HepG2 (cell line): Measurements from ENCODE around the gene SEMA3B. TPM values are rescaled to one million over a fixed set of nuclear protein-coding genes. Genes with fewer than 3 reads are reported as not detected.
A peak's percentile ranks its signal among the peaks of the same experiment; 100 is the strongest.

ENCODE experiments used
- ELF1 ChIP-seq: sonication (generic); formaldehyde crosslinking; IDR thresholded peaks from 2 replicates; pipeline ENCODE4 v1.4.0; 2020; ENCODE audit warnings: missing genetic modification reagents
- ETV5 ChIP-seq: IDR thresholded peaks from 2 replicates; pipeline ENCODE4 v1.6.1; 2018; ENCODE audit warnings: missing biosample characterization, missing genetic modification reagents, inconsistent platforms, borderline replicate concordance
- EZH2 ChIP-seq: conservative IDR thresholded peaks from 2 replicates; pipeline ENCODE4 v1.6.1; 2012; ENCODE audit warnings: mild to moderate bottlenecking, low read depth, low read length, moderate library complexity
- GABPA ChIP-seq, 2 experiments: IDR thresholded peaks; 2 replicates each; pipeline ENCODE4 v1.6.1; 2011 to 2016; ENCODE audit warnings: low read depth in 2 of 2, low read length in 1 of 2, missing biosample characterization in 1 of 2, missing genetic modification characterization in 1 of 2
- GTF2F1 ChIP-seq: fragments of 150-350 bp; IDR thresholded peaks from 2 replicates; pipeline ENCODE4 v1.6.1; 2014; ENCODE audit warnings: low read length
- HMGA1 ChIP-seq: sonication (generic); formaldehyde crosslinking; conservative IDR thresholded peaks from 2 replicates; pipeline ENCODE4 v1.4.0; 2020; ENCODE audit warnings: missing genetic modification reagents
- RCOR2 ChIP-seq: IDR thresholded peaks from 2 replicates; pipeline ENCODE4 v1.6.1; 2016; ENCODE audit warnings: missing biosample characterization, missing genetic modification reagents
- RFXAP ChIP-seq: sonication (generic); formaldehyde crosslinking; IDR thresholded peaks from 2 replicates; pipeline ENCODE4 v1.4.0; 2020; ENCODE audit warnings: missing genetic modification reagents, borderline replicate concordance
- SIX4 ChIP-seq: sonication (generic); formaldehyde crosslinking; IDR thresholded peaks from 2 replicates; pipeline ENCODE4 v1.4.0; 2020; ENCODE audit warnings: missing genetic modification reagents
- SMARCC2 ChIP-seq: fragments of 450-650 bp; IDR thresholded peaks from 2 replicates; pipeline ENCODE4 v1.6.1; 2017; ENCODE audit warnings: antibody characterized with exemption, mild to moderate bottlenecking
- TEAD3 ChIP-seq: optimal IDR thresholded peaks from 2 replicates; pipeline ENCODE3; 2016; ENCODE audit warnings: borderline replicate concordance
- TMF1 ChIP-seq: sonication (generic); formaldehyde crosslinking; IDR thresholded peaks from 2 replicates; pipeline ENCODE4 v1.8.1; 2022; ENCODE audit warnings: low read depth, missing genetic modification reagents
- ZFP41 ChIP-seq: sonication (generic); formaldehyde crosslinking; IDR thresholded peaks from 2 replicates; pipeline ENCODE4 v1.4.0; 2020; ENCODE audit warnings: mild to moderate bottlenecking, missing genetic modification reagents, borderline replicate concordance
- ZNF788 ChIP-seq: sonication (generic); formaldehyde crosslinking; IDR thresholded peaks from 2 replicates; pipeline ENCODE4 v1.5.0; 2020; ENCODE audit warnings: mild to moderate bottlenecking, missing genetic modification reagents, borderline replicate concordance
- polyA plus RNA-seq, 8 experiments: library from polyadenylated mRNA; depleted of rRNA in 3 of 8; stranded (reverse) in 7 of 8; unstranded in 1 of 8; fragments of >200 nt; fragmentation: Illumina TruSeq in 4 of 8; extraction: Trizol in 4 of 8; gene quantifications; 2 replicates each; pipeline versions ENCODE4 v1.2.1 to v1.2.3, GENCODE V29; 2011 to 2016; ENCODE audit warnings: low read depth in 4 of 8, missing spikeins in 1 of 8, mixed read lengths in 1 of 8; ENCODE audit not compliant: insufficient read depth in 1 of 8
- total RNA-seq, 5 experiments: library from RNA; depleted of rRNA; stranded (reverse); fragments of >200 nt; fragmentation: Illumina TruSeq; extraction: Trizol; gene quantifications; 2 replicates each; pipeline ENCODE4 v1.2.3, GENCODE V29; 2016; ENCODE audit warnings: low read depth in 1 of 5
- TF ChIP-seq, protein P1 (sequence below): sonication (generic); formaldehyde crosslinking; IDR thresholded peaks from 2 replicates; pipeline ENCODE4 v1.4.0; 2020; ENCODE audit warnings: missing genetic modification reagents, borderline replicate concordance
- TF ChIP-seq, protein P2 (sequence below): IDR thresholded peaks from 2 replicates; pipeline ENCODE4 v1.6.1; 2012; ENCODE audit warnings: low read depth, low read length, improper control_type of control experiment
- TF ChIP-seq, protein P3 (sequence below): sonication (generic); formaldehyde crosslinking; conservative IDR thresholded peaks from 2 replicates; pipeline ENCODE4 v1.8.0; 2022; ENCODE audit warnings: missing genetic modification reagents
- TF ChIP-seq, protein P4 (sequence below): sonication (generic); formaldehyde crosslinking; IDR thresholded peaks from 2 replicates; pipeline ENCODE4 v1.4.0; 2020; ENCODE audit warnings: low read depth, missing genetic modification reagents

The SEMA3B gene
- total and polyA plus RNA-seq, 2 of the 13 experiments (the other 11 are each of a cell fraction or from before 2014, with no cell fraction given): 93.2 to 158 TPM

DNA sequence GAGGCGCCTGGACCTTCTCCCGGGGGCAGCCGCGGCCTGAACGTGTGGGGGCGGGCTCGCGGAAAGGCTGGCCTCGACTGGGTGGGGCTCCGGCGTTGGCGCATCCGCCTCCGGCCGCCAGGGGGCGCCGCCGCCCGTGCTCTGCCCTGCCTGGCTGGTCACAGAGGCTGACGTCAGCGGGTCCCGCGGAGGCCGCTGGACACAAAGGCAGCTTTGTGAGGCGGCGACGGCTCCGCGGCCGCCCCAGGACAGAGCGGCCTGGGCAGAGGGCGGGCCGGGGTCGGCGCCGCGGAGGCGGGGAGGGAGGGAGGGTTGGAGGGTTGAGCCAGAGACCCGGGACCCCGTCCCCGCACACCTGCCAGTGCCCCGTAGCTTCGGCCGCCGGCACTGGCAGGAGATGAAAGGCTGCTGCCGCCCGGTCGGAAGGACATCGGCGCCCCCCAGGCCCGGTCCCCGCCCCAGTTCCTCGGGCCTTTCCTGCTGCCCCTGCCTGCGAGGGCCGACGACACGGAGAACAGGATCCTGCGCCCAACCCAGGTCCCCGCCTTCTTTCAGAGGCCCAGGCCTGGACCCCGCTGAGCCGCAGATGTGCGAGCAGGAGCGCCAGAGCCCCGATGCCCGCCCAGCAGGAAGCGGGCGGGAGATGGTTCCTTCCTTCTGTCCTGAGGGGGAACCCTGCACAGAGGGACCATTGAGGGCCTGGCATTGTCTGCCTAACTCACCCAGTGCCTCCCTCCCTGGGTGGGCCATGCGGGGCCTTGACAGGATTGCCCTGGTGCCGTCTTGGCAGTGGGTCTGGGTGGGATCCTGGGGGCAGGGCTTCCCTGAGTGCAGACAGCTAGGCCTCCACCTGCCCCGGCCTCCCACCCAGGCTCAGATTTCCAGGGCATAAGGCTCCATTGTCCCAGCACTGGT is 8.7 kb upstream of the SEMA3B start (continued):
- TF ChIP-seq, protein P1, sequence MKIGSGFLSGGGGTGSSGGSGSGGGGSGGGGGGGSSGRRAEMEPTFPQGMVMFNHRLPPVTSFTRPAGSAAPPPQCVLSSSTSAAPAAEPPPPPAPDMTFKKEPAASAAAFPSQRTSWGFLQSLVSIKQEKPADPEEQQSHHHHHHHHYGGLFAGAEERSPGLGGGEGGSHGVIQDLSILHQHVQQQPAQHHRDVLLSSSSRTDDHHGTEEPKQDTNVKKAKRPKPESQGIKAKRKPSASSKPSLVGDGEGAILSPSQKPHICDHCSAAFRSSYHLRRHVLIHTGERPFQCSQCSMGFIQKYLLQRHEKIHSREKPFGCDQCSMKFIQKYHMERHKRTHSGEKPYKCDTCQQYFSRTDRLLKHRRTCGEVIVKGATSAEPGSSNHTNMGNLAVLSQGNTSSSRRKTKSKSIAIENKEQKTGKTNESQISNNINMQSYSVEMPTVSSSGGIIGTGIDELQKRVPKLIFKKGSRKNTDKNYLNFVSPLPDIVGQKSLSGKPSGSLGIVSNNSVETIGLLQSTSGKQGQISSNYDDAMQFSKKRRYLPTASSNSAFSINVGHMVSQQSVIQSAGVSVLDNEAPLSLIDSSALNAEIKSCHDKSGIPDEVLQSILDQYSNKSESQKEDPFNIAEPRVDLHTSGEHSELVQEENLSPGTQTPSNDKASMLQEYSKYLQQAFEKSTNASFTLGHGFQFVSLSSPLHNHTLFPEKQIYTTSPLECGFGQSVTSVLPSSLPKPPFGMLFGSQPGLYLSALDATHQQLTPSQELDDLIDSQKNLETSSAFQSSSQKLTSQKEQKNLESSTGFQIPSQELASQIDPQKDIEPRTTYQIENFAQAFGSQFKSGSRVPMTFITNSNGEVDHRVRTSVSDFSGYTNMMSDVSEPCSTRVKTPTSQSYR (CRISPR knock-in tag): peak; percentile 37; the same call in 1 of the 2 replicates
- TF ChIP-seq HMGA1 (no peak), GABPA (IDR thresholded peaks at IDR 0.05; ENCODE audit: low read depth, low read length) (no peak), GABPA (CRISPR knock-in tag; IDR thresholded peaks at IDR 0.05; ENCODE audit: low read depth) (0 out of 2 replicates have a peak, but pooled peaks have one; percentile 11), ELF1 (CRISPR knock-in tag) (no peak), TEAD3 (CRISPR knock-in tag) (peak; percentile 8), GTF2F1 (no peak), SIX4 (CRISPR knock-in tag) (peak; percentile 60), RCOR2 (CRISPR knock-in tag) (no peak; the same call in 1 of the 2 replicates), ZFP41 (CRISPR knock-in tag) (no peak), RFXAP (CRISPR knock-in tag) (peak; percentile 80), ETV5 (CRISPR knock-in tag) (peak; percentile 94), TMF1 (no peak), EZH2 (no peak), SMARCC2 (no peak), ZNF788 (CRISPR knock-in tag) (peak; percentile 80; the same call in 1 of the 2 replicates)
- TF ChIP-seq, protein P2, sequence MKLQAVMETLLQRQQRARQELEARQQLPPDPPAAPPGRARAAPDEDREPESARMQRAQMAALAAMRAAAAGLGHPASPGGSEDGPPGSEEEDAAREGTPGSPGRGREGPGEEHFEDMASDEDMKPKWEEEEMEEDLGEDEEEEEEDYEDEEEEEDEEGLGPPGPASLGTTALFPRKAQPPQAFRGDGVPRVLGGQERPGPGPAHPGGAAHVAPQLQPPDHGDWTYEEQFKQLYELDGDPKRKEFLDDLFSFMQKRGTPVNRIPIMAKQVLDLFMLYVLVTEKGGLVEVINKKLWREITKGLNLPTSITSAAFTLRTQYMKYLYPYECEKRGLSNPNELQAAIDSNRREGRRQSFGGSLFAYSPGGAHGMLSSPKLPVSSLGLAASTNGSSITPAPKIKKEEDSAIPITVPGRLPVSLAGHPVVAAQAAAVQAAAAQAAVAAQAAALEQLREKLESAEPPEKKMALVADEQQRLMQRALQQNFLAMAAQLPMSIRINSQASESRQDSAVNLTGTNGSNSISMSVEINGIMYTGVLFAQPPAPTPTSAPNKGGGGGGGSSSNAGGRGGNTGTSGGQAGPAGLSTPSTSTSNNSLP: no peak
- TF ChIP-seq, protein P3, sequence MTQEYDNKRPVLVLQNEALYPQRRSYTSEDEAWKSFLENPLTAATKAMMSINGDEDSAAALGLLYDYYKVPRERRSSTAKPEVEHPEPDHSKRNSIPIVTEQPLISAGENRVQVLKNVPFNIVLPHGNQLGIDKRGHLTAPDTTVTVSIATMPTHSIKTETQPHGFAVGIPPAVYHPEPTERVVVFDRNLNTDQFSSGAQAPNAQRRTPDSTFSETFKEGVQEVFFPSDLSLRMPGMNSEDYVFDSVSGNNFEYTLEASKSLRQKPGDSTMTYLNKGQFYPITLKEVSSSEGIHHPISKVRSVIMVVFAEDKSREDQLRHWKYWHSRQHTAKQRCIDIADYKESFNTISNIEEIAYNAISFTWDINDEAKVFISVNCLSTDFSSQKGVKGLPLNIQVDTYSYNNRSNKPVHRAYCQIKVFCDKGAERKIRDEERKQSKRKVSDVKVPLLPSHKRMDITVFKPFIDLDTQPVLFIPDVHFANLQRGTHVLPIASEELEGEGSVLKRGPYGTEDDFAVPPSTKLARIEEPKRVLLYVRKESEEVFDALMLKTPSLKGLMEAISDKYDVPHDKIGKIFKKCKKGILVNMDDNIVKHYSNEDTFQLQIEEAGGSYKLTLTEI: no peak
- TF ChIP-seq, protein P4, sequence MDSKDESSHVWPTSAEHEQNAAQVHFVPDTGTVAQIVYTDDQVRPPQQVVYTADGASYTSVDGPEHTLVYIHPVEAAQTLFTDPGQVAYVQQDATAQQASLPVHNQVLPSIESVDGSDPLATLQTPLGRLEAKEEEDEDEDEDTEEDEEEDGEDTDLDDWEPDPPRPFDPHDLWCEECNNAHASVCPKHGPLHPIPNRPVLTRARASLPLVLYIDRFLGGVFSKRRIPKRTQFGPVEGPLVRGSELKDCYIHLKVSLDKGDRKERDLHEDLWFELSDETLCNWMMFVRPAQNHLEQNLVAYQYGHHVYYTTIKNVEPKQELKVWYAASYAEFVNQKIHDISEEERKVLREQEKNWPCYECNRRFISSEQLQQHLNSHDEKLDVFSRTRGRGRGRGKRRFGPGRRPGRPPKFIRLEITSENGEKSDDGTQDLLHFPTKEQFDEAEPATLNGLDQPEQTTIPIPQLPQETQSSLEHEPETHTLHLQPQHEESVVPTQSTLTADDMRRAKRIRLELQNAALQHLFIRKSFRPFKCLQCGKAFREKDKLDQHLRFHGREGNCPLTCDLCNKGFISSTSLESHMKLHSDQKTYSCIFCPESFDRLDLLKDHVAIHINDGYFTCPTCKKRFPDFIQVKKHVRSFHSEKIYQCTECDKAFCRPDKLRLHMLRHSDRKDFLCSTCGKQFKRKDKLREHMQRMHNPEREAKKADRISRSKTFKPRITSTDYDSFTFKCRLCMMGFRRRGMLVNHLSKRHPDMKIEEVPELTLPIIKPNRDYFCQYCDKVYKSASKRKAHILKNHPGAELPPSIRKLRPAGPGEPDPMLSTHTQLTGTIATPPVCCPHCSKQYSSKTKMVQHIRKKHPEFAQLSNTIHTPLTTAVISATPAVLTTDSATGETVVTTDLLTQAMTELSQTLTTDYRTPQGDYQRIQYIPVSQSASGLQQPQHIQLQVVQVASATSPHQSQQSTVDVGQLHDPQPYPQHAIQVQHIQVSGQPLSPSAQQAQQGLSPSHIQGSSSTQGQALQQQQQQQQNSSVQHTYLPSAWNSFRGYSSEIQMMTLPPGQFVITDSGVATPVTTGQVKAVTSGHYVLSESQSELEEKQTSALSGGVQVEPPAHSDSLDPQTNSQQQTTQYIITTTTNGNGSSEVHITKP (CRISPR knock-in tag): peak; percentile 32
